ENCODE results near the gene KLHL10.
A peak's percentile ranks its signal among the peaks of the same experiment; 100 is the strongest.

KLHL10 gene

GRCh38 chr17:41837761-41838538 lies at the start of gene KLHL10:
TSS of gene KLHL10 (plus strand) at chr17:41837825. CDS start at chr17:41837933, 108 bp downstream.
- DNase-seq: no peak

- DNase-seq: no peak
These were observed 44.5 kb upstream of the KLHL10 start for GRCh38 chr17:41792845-41793783.

GRCh38 chr17:41793784-41794539 lies 43.7 kb upstream of the KLHL10 start:
- no peak for DNase-seq

- no peak for DNase-seq
These were observed 43.1 kb upstream of the KLHL10 start for GRCh38 chr17:41794540-41794975.

GRCh38 chr17:41796121-41796895 lies 41.3 kb upstream of the KLHL10 start:
- DNase-seq: no peak

- no peak for DNase-seq
These were observed 40.2 kb upstream of the KLHL10 start for GRCh38 chr17:41797377-41797776.

- no peak for DNase-seq
These were observed 38.3 kb upstream of the KLHL10 start for GRCh38 chr17:41799366-41799765.

- DNase-seq: no peak
These were observed 36.8 kb upstream of the KLHL10 start for GRCh38 chr17:41800601-41801373.

- peak; percentile 42 for DNase-seq
These were observed 36.0 kb upstream of the KLHL10 start for GRCh38 chr17:41801374-41802271.

- no peak for DNase-seq
These were observed 34.3 kb upstream of the KLHL10 start for GRCh38 chr17:41803049-41804020.

- no peak for DNase-seq
These were observed 30.8 kb upstream of the KLHL10 start for GRCh38 chr17:41806685-41807445.

- DNase-seq: no peak
These were observed 26.7 kb upstream of the KLHL10 start for GRCh38 chr17:41810659-41811548.

- no peak for DNase-seq
These were observed 25.9 kb upstream of the KLHL10 start, which contains the start of gene P3H4 for GRCh38 chr17:41811549-41812380. TSS of gene P3H4 (minus strand) at chr17:41811949. CDS start at chr17:41811915, 34 bp downstream.

GRCh38 chr17:41812381-41813151 lies 25.1 kb upstream of the KLHL10 start, which contains the start of gene FKBP10:
TSS of gene FKBP10 (plus strand) at chr17:41813004. CDS start at chr17:41813035, 31 bp downstream.
- no peak for DNase-seq

- DNase-seq: no peak
These were observed 24.4 kb upstream of the KLHL10 start for GRCh38 chr17:41813152-41813680.

All from NK-92 treated with Interleukin-12 subunit alpha and Interleukin-12 subunit beta, amount 100 ng/mL, for 24 hours (cell line).